ENCODE results near the gene SIL1. TPM values are rescaled to one million over a fixed set of nuclear protein-coding genes. Genes with fewer than 3 reads are reported as not detected.
"Not testable (repeated sequence)": the region's sequence is repeated elsewhere in the genome, so short reads cannot be mapped to it uniquely, and the experiment has no call there.

Gene SIL1
- total RNA-seq, 1 donor from 2014 or later, result 28.0 TPM

- DNase-seq, result peak; percentile 91
Measured at GRCh38 chr5:139104577-139105276, 93.4 kb downstream of the SIL1 start.

GRCh38 chr5:139103762-139104161 is 94.4 kb downstream of the SIL1 start:
- DNase-seq, result no peak

GRCh38 chr5:139100825-139101224 is 97.3 kb downstream of the SIL1 start:
- no peak for DNase-seq

- DNase-seq, result no peak
Measured at GRCh38 chr5:139094154-139095131, 103.7 kb downstream of the SIL1 start.

GRCh38 chr5:139092741-139093343 is 105.3 kb downstream of the SIL1 start:
- DNase-seq, result no peak

- no peak for DNase-seq
Measured at GRCh38 chr5:139091439-139092156, 106.6 kb downstream of the SIL1 start.

GRCh38 chr5:139090581-139090980 is 107.6 kb downstream of the SIL1 start:
- DNase-seq, result no peak

GRCh38 chr5:139088024-139088423 is 110.1 kb downstream of the SIL1 start:
- DNase-seq, result no peak

- no peak for DNase-seq
Measured at GRCh38 chr5:139082813-139083498, 115.2 kb downstream of the SIL1 start.

- no peak for DNase-seq
Measured at GRCh38 chr5:139079991-139080610, 118.1 kb downstream of the SIL1 start.

- DNase-seq, result no peak
Measured at GRCh38 chr5:139079225-139079990, 118.8 kb downstream of the SIL1 start.

GRCh38 chr5:139078345-139078744 is 119.8 kb downstream of the SIL1 start:
- no peak for DNase-seq

- DNase-seq, result no peak
Measured at GRCh38 chr5:139077899-139078298, 120.3 kb downstream of the SIL1 start.

GRCh38 chr5:139076111-139076510 is 122.1 kb downstream of the SIL1 start:
- DNase-seq, result no peak

- DNase-seq, result no peak
Measured at GRCh38 chr5:139075066-139076050, 122.8 kb downstream of the SIL1 start.

- DNase-seq, result not testable (repeated sequence)
Measured at GRCh38 chr5:139073956-139074355, 124.2 kb downstream of the SIL1 start.

- DNase-seq, result no peak
Measured at GRCh38 chr5:139068494-139069151, 129.5 kb downstream of the SIL1 start.

GRCh38 chr5:139068060-139068459 is 130.1 kb downstream of the SIL1 start:
- DNase-seq, result no peak
